ENCODE results near the gene MAPK8.

Gene MAPK8

DNA sequence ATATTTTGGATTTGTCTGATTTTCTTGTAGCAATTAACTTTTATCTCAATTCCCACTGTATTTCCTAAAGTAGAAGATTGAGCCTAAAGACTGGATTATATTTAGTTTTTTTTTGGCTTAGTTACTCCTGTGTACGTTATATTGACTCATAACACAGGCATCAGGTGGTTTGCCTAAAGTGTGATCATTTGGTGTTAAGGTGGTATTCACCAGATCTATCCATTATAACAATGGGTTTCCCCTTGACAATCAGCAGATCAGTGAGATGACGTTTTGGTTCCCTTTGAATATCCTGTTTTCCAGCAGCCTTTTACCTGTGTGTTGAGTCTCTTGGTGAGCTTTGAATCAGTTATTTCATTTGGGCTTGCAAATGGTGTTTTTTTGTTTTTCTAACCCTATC lies 18.1 kb downstream of the MAPK8 start:
- Histone ChIP-seq H3K9ac (ENCODE audit: low read length in 5 of 5) (no peak overlapping the region), H3K4me3 (ENCODE audit: low read depth in 1 of 5, low read length in 5 of 5) (no peak overlapping the region), H3K27ac (ENCODE audit: low read depth, low read length) (no peak overlapping the region), H3K9me3 (ENCODE audit: control insufficient read depth in 5 of 5, low read length in 5 of 5) (no peaks in the 10 kb centered on the region), H3K36me3 (ENCODE audit: control insufficient read depth in 5 of 5, insufficient read depth in 5 of 5, low read length in 5 of 5) (no peaks in the 10 kb centered on the region), H3K27me3 (ENCODE audit: control insufficient read depth in 5 of 5, insufficient read depth in 4 of 5, low read length in 5 of 5) (no peaks in the 10 kb centered on the region), H3K4me1 (ENCODE audit: control insufficient read depth in 5 of 5, insufficient read depth in 5 of 5, low read length in 5 of 5) (no peaks in the 10 kb centered on the region)

DNA sequence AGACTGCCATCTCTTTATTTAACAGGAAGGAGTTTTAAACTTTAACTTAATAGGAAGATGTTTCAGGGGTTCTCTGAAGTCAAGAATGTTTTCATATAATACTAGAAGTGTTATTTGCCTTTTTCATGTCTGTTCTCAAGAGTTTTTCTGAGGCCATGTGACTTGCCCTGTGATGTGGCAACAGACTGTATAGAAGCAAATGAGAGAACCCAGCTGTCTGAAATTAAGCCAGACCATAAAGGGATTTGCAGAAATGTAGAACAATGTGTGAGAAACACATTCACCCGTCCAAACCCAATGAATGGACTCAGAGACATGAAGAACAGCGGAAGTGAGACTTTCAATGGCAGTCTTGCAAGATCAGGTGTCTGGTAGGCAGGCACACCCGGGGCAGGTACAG lies 23.8 kb downstream of the MAPK8 start:
- no peak overlapping the region for H3K27ac ChIP-seq (ENCODE audit: low read depth, low read length)
- H3K4me3 ChIP-seq (ENCODE audit: low read depth in 1 of 5, low read length in 5 of 5) = no peak overlapping the region
- peaks cover 0 to 6% (median 0%) of the 10 kb centered on the region in 5 donors for H3K4me1 ChIP-seq (ENCODE audit: control insufficient read depth in 5 of 5, insufficient read depth in 5 of 5, low read length in 5 of 5)
- no peaks in the 10 kb centered on the region for H3K27me3 ChIP-seq (ENCODE audit: control insufficient read depth in 5 of 5, insufficient read depth in 4 of 5, low read length in 5 of 5)
- H3K9me3 ChIP-seq (ENCODE audit: control insufficient read depth in 5 of 5, low read length in 5 of 5) = peaks cover 0 to 3% (median 0%) of the 10 kb centered on the region in 5 donors
- H3K9ac ChIP-seq (ENCODE audit: low read length in 5 of 5) = no peak overlapping the region
- H3K36me3 ChIP-seq (ENCODE audit: control insufficient read depth in 5 of 5, insufficient read depth in 5 of 5, low read length in 5 of 5) = peaks cover 0 to 7% (median 5%) of the 10 kb centered on the region in 5 donors

DNA sequence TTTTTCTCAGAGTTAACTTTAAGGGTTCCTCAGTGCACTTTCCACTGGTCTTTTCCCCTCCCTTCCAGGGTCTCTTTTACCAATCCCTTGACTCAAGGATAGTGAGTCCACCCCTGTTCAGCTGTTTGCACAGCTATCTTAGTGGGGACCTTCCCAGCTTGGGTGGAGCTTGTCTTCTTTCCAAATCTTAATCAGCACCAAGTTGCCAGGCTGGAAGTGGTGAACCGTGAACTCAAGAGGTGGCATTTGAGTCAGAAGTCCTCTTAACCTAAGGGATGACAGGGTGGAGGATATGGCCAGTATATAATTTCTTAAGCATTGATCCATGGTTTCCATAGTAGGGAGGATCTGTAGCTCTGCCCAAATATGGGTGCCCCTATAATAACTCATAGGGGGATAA lies 25.0 kb downstream of the MAPK8 start:
- Histone ChIP-seq H3K9me3 (ENCODE audit: control insufficient read depth in 5 of 5, low read length in 5 of 5) (peaks cover 0 to 3% (median 0%) of the 10 kb centered on the region in 5 donors), H3K36me3 (ENCODE audit: control insufficient read depth in 5 of 5, insufficient read depth in 5 of 5, low read length in 5 of 5) (peaks cover 0 to 7% (median 5%) of the 10 kb centered on the region in 5 donors), H3K4me3 (ENCODE audit: low read depth in 1 of 5, low read length in 5 of 5) (no peak overlapping the region), H3K9ac (ENCODE audit: low read length in 5 of 5) (no peak overlapping the region), H3K27me3 (ENCODE audit: control insufficient read depth in 5 of 5, insufficient read depth in 4 of 5, low read length in 5 of 5) (no peaks in the 10 kb centered on the region), H3K27ac (ENCODE audit: low read depth, low read length) (no peak overlapping the region), H3K4me1 (ENCODE audit: control insufficient read depth in 5 of 5, insufficient read depth in 5 of 5, low read length in 5 of 5) (peaks cover 0 to 6% (median 0%) of the 10 kb centered on the region in 5 donors)

DNA sequence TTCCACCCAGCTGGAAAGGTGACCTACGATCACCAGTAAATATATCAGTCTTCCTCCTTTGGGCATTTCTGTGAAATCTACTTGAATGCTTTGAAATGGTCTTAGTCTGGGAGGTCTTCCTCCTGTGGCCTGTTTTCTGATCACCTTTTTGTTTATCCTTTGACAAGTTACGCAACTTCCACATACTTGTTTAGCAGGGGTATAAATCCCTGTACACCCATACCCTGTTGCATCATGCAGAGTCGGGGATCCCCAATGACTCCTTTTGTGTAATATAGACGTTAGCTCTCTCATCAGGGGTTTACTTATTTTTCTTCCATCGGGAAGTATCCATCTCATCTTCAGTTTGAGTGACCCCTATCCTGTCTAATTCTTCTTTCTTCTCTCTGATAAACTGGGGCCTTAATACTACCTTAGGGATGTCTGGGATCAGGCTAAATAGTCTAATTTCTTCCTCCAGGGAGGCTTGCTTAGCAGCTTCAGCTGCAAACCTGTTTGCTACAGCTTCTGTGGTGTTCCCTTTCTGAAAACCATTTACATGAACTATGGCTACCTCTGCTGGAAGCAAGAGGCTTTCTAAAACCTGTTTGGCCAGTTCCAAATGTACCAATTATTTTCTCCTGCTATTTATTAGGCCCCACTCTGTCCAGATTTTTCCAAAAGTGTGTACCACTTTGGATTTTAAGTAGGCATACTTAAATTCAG lies 25.8 kb downstream of the MAPK8 start:
- H3K36me3 ChIP-seq (ENCODE audit: control insufficient read depth in 5 of 5, insufficient read depth in 5 of 5, low read length in 5 of 5) = peaks cover 0 to 7% (median 5%) of the 10 kb centered on the region in 5 donors
- H3K9me3 ChIP-seq (ENCODE audit: control insufficient read depth in 5 of 5, low read length in 5 of 5) = peaks cover 0 to 3% (median 0%) of the 10 kb centered on the region in 5 donors
- H3K4me3 ChIP-seq (ENCODE audit: low read depth in 1 of 5, low read length in 5 of 5) = no peak overlapping the region
- no peaks in the 10 kb centered on the region for H3K27me3 ChIP-seq (ENCODE audit: control insufficient read depth in 5 of 5, insufficient read depth in 4 of 5, low read length in 5 of 5)
- peaks cover 0 to 6% (median 0%) of the 10 kb centered on the region in 5 donors for H3K4me1 ChIP-seq (ENCODE audit: control insufficient read depth in 5 of 5, insufficient read depth in 5 of 5, low read length in 5 of 5)
- no peak overlapping the region for H3K27ac ChIP-seq (ENCODE audit: low read depth, low read length)
- H3K9ac ChIP-seq (ENCODE audit: low read length in 5 of 5) = no peak overlapping the region

DNA sequence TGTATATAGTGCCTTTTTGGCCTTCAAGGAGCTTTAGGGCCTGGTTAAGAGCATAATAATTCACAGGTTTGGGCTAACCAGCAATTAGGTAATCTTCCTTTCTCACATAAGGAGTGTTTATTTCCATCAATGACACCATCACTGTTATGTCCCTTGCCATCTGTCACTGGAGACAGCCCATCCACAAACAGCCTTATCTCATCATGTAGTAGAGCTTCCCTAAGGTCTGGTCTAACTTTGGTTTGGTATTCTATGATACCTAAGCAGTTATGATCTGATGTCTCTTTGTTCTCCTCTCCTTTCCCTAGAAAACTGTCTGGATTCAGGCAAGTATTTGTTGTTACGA lies 26.4 kb downstream of the MAPK8 start:
- Histone ChIP-seq H3K9me3 (ENCODE audit: control insufficient read depth in 5 of 5, low read length in 5 of 5) (peaks cover 0 to 3% (median 0%) of the 10 kb centered on the region in 5 donors), H3K36me3 (ENCODE audit: control insufficient read depth in 5 of 5, insufficient read depth in 5 of 5, low read length in 5 of 5) (peaks cover 0 to 7% (median 5%) of the 10 kb centered on the region in 5 donors), H3K9ac (ENCODE audit: low read length in 5 of 5) (no peak overlapping the region), H3K4me1 (ENCODE audit: control insufficient read depth in 5 of 5, insufficient read depth in 5 of 5, low read length in 5 of 5) (peaks cover 0 to 6% (median 0%) of the 10 kb centered on the region in 5 donors), H3K27ac (ENCODE audit: low read depth, low read length) (no peak overlapping the region), H3K4me3 (ENCODE audit: low read depth in 1 of 5, low read length in 5 of 5) (no peak overlapping the region), H3K27me3 (ENCODE audit: control insufficient read depth in 5 of 5, insufficient read depth in 4 of 5, low read length in 5 of 5) (no peaks in the 10 kb centered on the region)

DNA sequence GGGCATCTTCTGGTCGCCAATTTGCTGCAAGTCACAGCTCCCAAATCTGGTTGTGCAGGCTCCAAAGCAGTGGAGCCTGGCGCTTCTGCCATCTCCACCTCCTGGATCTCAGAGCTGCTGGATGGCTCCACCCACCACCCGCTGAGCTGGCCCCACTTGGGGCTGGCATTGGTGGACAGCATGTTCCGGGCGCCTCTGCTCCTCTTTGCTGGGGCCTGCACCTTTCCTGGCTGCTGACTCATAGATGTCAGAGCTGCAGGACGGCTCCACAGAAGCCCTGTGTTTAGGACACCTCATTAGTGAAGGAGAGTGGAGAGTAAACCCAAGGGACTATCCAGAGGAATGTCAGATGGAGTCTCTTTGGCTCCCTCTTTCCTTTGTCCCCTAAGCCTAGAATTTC lies 27.4 kb downstream of the MAPK8 start:
- Histone ChIP-seq H3K27me3 (ENCODE audit: control insufficient read depth in 5 of 5, insufficient read depth in 4 of 5, low read length in 5 of 5) (no peaks in the 10 kb centered on the region), H3K36me3 (ENCODE audit: control insufficient read depth in 5 of 5, insufficient read depth in 5 of 5, low read length in 5 of 5) (peaks cover 0 to 7% (median 5%) of the 10 kb centered on the region in 5 donors), H3K9ac (ENCODE audit: low read length in 5 of 5) (no peak overlapping the region), H3K9me3 (ENCODE audit: control insufficient read depth in 5 of 5, low read length in 5 of 5) (peaks cover 0 to 3% (median 0%) of the 10 kb centered on the region in 5 donors), H3K4me1 (ENCODE audit: control insufficient read depth in 5 of 5, insufficient read depth in 5 of 5, low read length in 5 of 5) (peaks cover 0 to 6% (median 0%) of the 10 kb centered on the region in 5 donors), H3K27ac (ENCODE audit: low read depth, low read length) (no peak overlapping the region), H3K4me3 (ENCODE audit: low read depth in 1 of 5, low read length in 5 of 5) (no peak overlapping the region)

DNA sequence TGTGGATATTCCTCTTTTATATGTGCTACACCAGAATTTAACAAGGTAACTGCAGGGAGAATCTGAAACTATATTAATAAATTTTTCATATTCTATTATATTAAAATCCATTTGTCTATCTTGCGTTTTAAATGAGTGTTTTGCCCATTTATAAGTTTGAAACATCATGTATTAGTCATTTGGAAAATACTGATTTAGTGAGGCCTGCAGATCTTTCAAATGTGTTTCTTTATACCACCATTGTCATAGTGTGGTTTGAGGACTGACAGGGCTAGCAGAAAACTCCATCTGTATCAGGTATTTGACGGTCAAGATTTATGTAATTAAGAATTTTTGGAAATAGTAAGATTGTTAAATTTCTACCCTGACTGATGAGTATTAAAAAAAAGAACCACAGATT lies 29.3 kb downstream of the MAPK8 start:
- Histone ChIP-seq H3K27ac (ENCODE audit: low read depth, low read length) (no peak overlapping the region), H3K4me3 (ENCODE audit: low read depth in 1 of 5, low read length in 5 of 5) (no peak overlapping the region), H3K27me3 (ENCODE audit: control insufficient read depth in 5 of 5, insufficient read depth in 4 of 5, low read length in 5 of 5) (no peaks in the 10 kb centered on the region), H3K9me3 (ENCODE audit: control insufficient read depth in 5 of 5, low read length in 5 of 5) (peaks cover 0 to 3% (median 0%) of the 10 kb centered on the region in 5 donors), H3K4me1 (ENCODE audit: control insufficient read depth in 5 of 5, insufficient read depth in 5 of 5, low read length in 5 of 5) (no peaks in the 10 kb centered on the region), H3K9ac (ENCODE audit: low read length in 5 of 5) (no peak overlapping the region), H3K36me3 (ENCODE audit: control insufficient read depth in 5 of 5, insufficient read depth in 5 of 5, low read length in 5 of 5) (peaks cover 0 to 7% (median 3%) of the 10 kb centered on the region in 5 donors)

DNA sequence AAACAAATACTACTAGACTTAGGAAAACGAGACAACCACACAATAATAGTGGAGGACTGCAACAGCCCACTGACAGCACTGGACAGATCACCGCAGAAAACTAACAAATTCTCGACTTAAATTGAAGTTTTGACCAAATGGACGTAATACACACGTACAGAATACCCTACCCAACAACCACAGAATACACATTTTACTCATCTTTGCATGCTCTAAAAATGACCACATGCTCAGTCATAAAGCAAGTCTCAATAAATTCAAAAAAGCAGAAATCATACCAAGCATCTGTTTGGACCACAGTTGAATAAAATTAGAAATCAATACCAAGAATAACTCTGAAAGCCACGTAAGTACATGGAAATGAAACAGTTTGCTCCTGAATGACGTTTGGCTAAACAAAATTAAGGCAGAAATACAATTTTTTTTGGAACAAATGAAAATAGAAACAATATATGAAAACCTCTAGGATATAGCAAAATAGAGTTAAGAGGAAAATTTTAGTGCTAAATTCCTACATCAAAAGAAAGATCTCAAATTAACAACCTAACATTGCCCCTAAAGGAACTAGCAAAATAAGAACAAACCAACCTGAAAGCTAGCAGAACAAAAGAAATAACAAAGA lies 30.6 kb downstream of the MAPK8 start:
- Histone ChIP-seq H3K27ac (ENCODE audit: low read depth, low read length) (no peak overlapping the region), H3K9ac (ENCODE audit: low read length in 5 of 5) (no peak overlapping the region), H3K27me3 (ENCODE audit: control insufficient read depth in 5 of 5, insufficient read depth in 4 of 5, low read length in 5 of 5) (no peaks in the 10 kb centered on the region), H3K36me3 (ENCODE audit: control insufficient read depth in 5 of 5, insufficient read depth in 5 of 5, low read length in 5 of 5) (peaks cover 0 to 7% (median 2%) of the 10 kb centered on the region in 5 donors), H3K4me1 (ENCODE audit: control insufficient read depth in 5 of 5, insufficient read depth in 5 of 5, low read length in 5 of 5) (no peaks in the 10 kb centered on the region), H3K4me3 (ENCODE audit: low read depth in 1 of 5, low read length in 5 of 5) (no peak overlapping the region), H3K9me3 (ENCODE audit: control insufficient read depth in 5 of 5, low read length in 5 of 5) (peaks cover 0 to under 1% (median 0%) of the 10 kb centered on the region in 5 donors)

DNA sequence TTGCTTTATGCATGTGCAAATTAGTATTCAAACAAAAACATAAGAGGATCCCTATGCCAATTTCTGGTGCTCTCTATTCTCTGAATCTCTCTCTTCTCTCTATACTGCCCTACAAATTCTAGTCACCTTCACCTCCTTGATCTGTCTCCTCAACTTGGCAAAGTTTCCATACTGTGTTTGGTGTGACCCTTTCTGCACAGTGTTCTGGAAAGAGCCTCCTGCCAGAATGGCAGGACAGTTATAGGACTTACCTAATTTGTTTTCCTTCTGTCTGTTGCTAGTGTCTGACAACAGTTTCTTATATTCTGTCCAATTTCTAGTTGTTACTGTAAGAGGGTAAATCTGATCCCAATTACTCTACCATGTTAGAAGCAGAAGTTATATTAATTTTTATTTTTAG lies 34.3 kb downstream of the MAPK8 start:
- H3K4me1 ChIP-seq (ENCODE audit: control insufficient read depth in 5 of 5, insufficient read depth in 5 of 5, low read length in 5 of 5) = peaks cover 0 to 10% (median 6%) of the 10 kb centered on the region in 5 donors
- H3K9me3 ChIP-seq (ENCODE audit: control insufficient read depth in 5 of 5, low read length in 5 of 5) = peaks cover 0 to 2% (median 0%) of the 10 kb centered on the region in 5 donors
- no peak overlapping the region for H3K9ac ChIP-seq (ENCODE audit: low read length in 5 of 5)
- H3K27me3 ChIP-seq (ENCODE audit: control insufficient read depth in 5 of 5, insufficient read depth in 4 of 5, low read length in 5 of 5) = no peaks in the 10 kb centered on the region
- no peaks in the 10 kb centered on the region for H3K36me3 ChIP-seq (ENCODE audit: control insufficient read depth in 5 of 5, insufficient read depth in 5 of 5, low read length in 5 of 5)
- no peak overlapping the region for H3K4me3 ChIP-seq (ENCODE audit: low read depth in 1 of 5, low read length in 5 of 5)
- no peak overlapping the region for H3K27ac ChIP-seq (ENCODE audit: low read depth, low read length)

DNA sequence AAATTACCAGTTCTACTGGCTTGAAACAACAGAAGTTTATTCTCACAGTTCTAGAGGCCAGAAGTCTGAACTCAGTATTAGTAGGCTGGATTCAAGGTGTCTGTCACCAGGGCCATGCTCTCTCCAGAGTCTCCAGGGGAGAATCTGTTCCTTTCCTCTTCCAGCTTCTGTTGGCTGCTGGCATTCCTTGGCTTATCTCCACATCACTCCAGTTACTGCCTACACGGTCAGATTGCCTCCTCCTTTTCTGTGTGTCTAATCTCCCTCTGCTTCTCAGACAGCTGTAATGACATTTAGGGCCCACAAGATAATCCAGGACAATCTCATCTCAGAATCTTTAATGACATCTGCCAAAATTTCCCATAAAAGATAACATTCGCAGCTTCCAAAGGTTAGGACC lies 36.6 kb downstream of the MAPK8 start:
- peaks cover 0 to 10% (median 6%) of the 10 kb centered on the region in 5 donors for H3K4me1 ChIP-seq (ENCODE audit: control insufficient read depth in 5 of 5, insufficient read depth in 5 of 5, low read length in 5 of 5)
- peaks cover 0 to 5% (median 0%) of the 10 kb centered on the region in 5 donors for H3K9me3 ChIP-seq (ENCODE audit: control insufficient read depth in 5 of 5, low read length in 5 of 5)
- no peak overlapping the region for H3K9ac ChIP-seq (ENCODE audit: low read length in 5 of 5)
- no peak overlapping the region for H3K27ac ChIP-seq (ENCODE audit: low read depth, low read length)
- H3K36me3 ChIP-seq (ENCODE audit: control insufficient read depth in 5 of 5, insufficient read depth in 5 of 5, low read length in 5 of 5) = no peaks in the 10 kb centered on the region
- H3K4me3 ChIP-seq (ENCODE audit: low read depth in 1 of 5, low read length in 5 of 5) = no peak overlapping the region
- no peaks in the 10 kb centered on the region for H3K27me3 ChIP-seq (ENCODE audit: control insufficient read depth in 5 of 5, insufficient read depth in 4 of 5, low read length in 5 of 5)
